Colonic mucosa (tissue), 4 donors: ENCODE measurements around the gene CNOT1. TPM values are rescaled to one million over a fixed set of nuclear protein-coding genes. Genes with fewer than 3 reads are reported as not detected.
"Not testable (repeated sequence)": the region's sequence is repeated elsewhere in the genome, so short reads cannot be mapped to it uniquely, and the experiment has no call there.

Experiments
- DNase-seq: peaks from one replicate; pipeline ENCODE4 v3.0.0-alpha.2; 2020
- H3K27ac ChIP-seq: fragments of 200-600 bp; one replicate; pipeline ENCODE4 v1.8.0; 2021
- H3K27me3 ChIP-seq: fragments of 200-600 bp; one replicate; pipeline ENCODE4 v1.8.0; 2021
- H3K36me3 ChIP-seq: fragments of 200-600 bp; one replicate; pipeline ENCODE4 v1.8.0; 2021
- H3K4me1 ChIP-seq: fragments of 200-600 bp; one replicate; pipeline ENCODE4 v1.8.0; 2021; ENCODE audit warnings: mild to moderate bottlenecking
- H3K4me3 ChIP-seq: fragments of 200-600 bp; one replicate; pipeline ENCODE4 v1.8.0; 2021
- H3K9ac ChIP-seq, 2 donors: one replicate each; pipeline ENCODE4 v1.7.0; 2013; ENCODE audit warnings: control low read depth in 2 of 2, low read depth in 2 of 2, low read length in 2 of 2
- H3K9me3 ChIP-seq: fragments of 200-600 bp; one replicate; pipeline ENCODE4 v1.8.0; 2021
- CTCF ChIP-seq: fragments of 200-600 bp; IDR thresholded peaks from one replicate; pipeline ENCODE4 v1.8.0; 2022; ENCODE audit warnings: antibody characterized with exemption, mild to moderate bottlenecking
- intact Hi-C: fragments of 100-400 bp; cut with DNase I; formaldehyde crosslinking; loops from one replicate; pipeline ENCODE4 v1.14.1; 2022
- total RNA-seq, 2 donors: library from RNA; stranded (reverse); fragmentation: NEBNext Ultra II Directional in 1 of 2; extraction: Animal tissue kit (Norgen Biotek cat#: 25700) in 1 of 2; gene quantifications; one replicate each; pipeline ENCODE4 v1.2.1, GENCODE V29; 2021
- donor health status: healthy.
- donor health status: DM: no; HTN: no; CAD: no.
- donor health status: DM: no; HTN: no; CAD: no.

The CNOT1 gene
- total RNA-seq, 2 donors from 2014 or later = 237 to 268 TPM

- Histone ChIP-seq H3K4me3 (no peak overlapping the region), H3K4me1 (no peaks in the 10 kb centered on the region), H3K27me3 (no peaks in the 10 kb centered on the region), H3K36me3 (no peaks in the 10 kb centered on the region), H3K27ac (no peak overlapping the region), H3K9ac (no peak overlapping the region), H3K9me3 (no peaks in the 10 kb centered on the region)
- intact Hi-C loops = no loop called here
- TF ChIP-seq CTCF = no peak
- DNase-seq = no peak
Measured at GRCh38 chr16:58638148-58639036, 8.8 kb upstream of the CNOT1 start.

- H3K4me3 ChIP-seq, H3K27ac ChIP-seq, H3K4me1 ChIP-seq, H3K9me3 ChIP-seq, H3K36me3 ChIP-seq, H3K27me3 ChIP-seq, intact Hi-C loops, DNase-seq, H3K9ac ChIP-seq: not testable (repeated sequence)
Measured at GRCh38 chr16:58637021-58637420, 7.4 kb upstream of the CNOT1 start.

- intact Hi-C loops = no loop called here
- no peaks in the 10 kb centered on the region for H3K36me3 ChIP-seq
- TF ChIP-seq CTCF = no peak
- no peak for DNase-seq
- H3K9ac ChIP-seq = no peak overlapping the region
- no peaks in the 10 kb centered on the region for H3K4me1 ChIP-seq
- H3K27ac ChIP-seq = no peak overlapping the region
- H3K9me3 ChIP-seq = no peaks in the 10 kb centered on the region
- no peak overlapping the region for H3K4me3 ChIP-seq
- no peaks in the 10 kb centered on the region for H3K27me3 ChIP-seq
Measured at GRCh38 chr16:58636466-58636865, 6.8 kb upstream of the CNOT1 start.

- intact Hi-C loops = no loop called here
- TF ChIP-seq CTCF = no peak
Measured at GRCh38 chr16:58635502-58635901, 5.9 kb upstream of the CNOT1 start.

DNA sequence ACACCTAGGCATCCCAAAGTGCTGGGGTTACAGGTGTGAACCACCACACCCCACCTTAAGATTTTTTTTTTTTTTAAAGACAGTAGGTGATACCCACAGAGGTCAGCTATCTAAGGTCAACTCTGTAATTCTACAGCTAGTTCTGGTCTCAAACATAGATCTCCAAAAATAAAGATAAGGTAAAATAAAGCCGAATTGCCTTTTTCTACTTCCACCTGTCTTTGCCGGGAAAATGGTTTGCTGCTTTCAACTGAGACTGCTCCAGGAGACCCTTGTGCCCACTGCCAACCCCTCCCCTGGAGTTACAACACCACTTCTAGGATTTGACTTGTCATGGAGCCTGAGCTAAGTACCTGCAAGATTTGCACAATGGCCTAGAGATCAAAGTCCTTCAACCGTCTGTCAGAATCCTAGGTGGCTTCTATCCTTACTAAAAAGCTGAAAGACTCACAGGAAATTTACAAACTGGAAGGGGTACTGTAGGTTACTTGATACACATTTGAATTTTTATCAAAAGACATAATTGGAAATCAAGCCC, 4.7 kb upstream of the CNOT1 start:
- Histone ChIP-seq H3K4me3 (no peak overlapping the region), H3K36me3 (no peaks in the 10 kb centered on the region), H3K4me1 (no peaks in the 10 kb centered on the region), H3K9ac (peak overlapping the region in 1 of 2 donors; percentile 34), H3K27me3 (no peaks in the 10 kb centered on the region), H3K27ac (no peak overlapping the region), H3K9me3 (no peaks in the 10 kb centered on the region)
- intact Hi-C loops = no loop called here
- DNase-seq = no peak
- TF ChIP-seq CTCF = no peak

More at GRCh38 chr16:58635502-58635901, 5.9 kb upstream of the CNOT1 start:
- Histone ChIP-seq H3K9ac (no peak overlapping the region), H3K36me3 (no peaks in the 10 kb centered on the region), H3K27ac (no peak overlapping the region), H3K4me1 (no peaks in the 10 kb centered on the region), H3K27me3 (no peaks in the 10 kb centered on the region), H3K4me3 (no peak overlapping the region), H3K9me3 (no peaks in the 10 kb centered on the region)
- DNase-seq = no peak
